Measurements from ENCODE around the gene PIGR.

DNA sequence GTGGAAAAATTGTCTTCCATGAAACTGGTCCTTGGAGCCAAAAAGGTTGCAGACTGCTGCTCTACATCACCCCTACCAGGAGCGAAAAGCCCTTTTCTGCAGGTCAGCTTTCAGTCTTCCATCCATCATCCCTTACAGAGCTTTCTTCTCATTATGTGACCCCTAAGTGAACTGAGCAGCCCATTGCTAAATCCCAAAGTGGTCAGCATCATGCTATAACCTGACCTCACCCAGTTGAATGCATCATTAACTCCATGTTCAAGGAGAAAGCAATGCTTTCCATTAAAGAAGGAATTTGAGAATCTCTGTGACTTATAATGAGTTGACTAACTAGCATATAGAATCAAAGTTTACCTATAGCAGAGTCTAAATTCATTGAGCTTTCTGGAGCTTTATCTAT is 59.4 kb downstream of the PIGR start:
- TF ChIP-seq, protein P1, sequence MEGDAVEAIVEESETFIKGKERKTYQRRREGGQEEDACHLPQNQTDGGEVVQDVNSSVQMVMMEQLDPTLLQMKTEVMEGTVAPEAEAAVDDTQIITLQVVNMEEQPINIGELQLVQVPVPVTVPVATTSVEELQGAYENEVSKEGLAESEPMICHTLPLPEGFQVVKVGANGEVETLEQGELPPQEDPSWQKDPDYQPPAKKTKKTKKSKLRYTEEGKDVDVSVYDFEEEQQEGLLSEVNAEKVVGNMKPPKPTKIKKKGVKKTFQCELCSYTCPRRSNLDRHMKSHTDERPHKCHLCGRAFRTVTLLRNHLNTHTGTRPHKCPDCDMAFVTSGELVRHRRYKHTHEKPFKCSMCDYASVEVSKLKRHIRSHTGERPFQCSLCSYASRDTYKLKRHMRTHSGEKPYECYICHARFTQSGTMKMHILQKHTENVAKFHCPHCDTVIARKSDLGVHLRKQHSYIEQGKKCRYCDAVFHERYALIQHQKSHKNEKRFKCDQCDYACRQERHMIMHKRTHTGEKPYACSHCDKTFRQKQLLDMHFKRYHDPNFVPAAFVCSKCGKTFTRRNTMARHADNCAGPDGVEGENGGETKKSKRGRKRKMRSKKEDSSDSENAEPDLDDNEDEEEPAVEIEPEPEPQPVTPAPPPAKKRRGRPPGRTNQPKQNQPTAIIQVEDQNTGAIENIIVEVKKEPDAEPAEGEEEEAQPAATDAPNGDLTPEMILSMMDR (IDR thresholded peaks at IDR 0.05): no peak
- TF ChIP-seq POLR2A (IDR thresholded peaks at IDR 0.05): no peak

Measured in adrenal gland (tissue), 5 donors.